Endothelial cell (in vitro differentiated cells): ENCODE results near the gene ASPA. TPM values are rescaled to one million over a fixed set of nuclear protein-coding genes. Genes with fewer than 3 reads are reported as not detected.

Experiments
- DNase-seq: peaks from one replicate; pipeline ENCODE4 v3.0.0; 2021; ENCODE audit warnings: low spot score
- H3K27ac Mint-ChIP-seq: one replicate; pipeline ENCODE4 v1.8.0; 2021; ENCODE audit warnings: mixed read lengths, inconsistent platforms; ENCODE audit not compliant: unreplicated experiment
- H3K27me3 Mint-ChIP-seq: one replicate; pipeline ENCODE4 v1.8.0; 2021; ENCODE audit warnings: mild to moderate bottlenecking, moderate library complexity, mixed read lengths, inconsistent platforms; ENCODE audit not compliant: unreplicated experiment
- H3K36me3 Mint-ChIP-seq: one replicate; pipeline ENCODE4 v1.8.0; 2021; ENCODE audit warnings: mild to moderate bottlenecking, low read depth, mixed read lengths, inconsistent platforms; ENCODE audit not compliant: unreplicated experiment
- H3K4me1 Mint-ChIP-seq: one replicate; pipeline ENCODE4 v1.8.0; 2021; ENCODE audit warnings: mild to moderate bottlenecking, mixed read lengths, inconsistent platforms; ENCODE audit not compliant: unreplicated experiment
- H3K4me3 Mint-ChIP-seq: one replicate; pipeline ENCODE4 v1.8.0; 2021; ENCODE audit warnings: mild to moderate bottlenecking, mixed read lengths, inconsistent platforms; ENCODE audit not compliant: unreplicated experiment
- H3K9me3 Mint-ChIP-seq: one replicate; pipeline ENCODE4 v1.8.0; 2021; ENCODE audit warnings: mixed read lengths, inconsistent platforms; ENCODE audit not compliant: unreplicated experiment
- total RNA-seq: library from RNA; stranded (reverse); fragmentation: NEBNext Ultra II Directional; extraction: Animal tissue kit (Norgen Biotek cat#: 25700); gene quantifications from one replicate; pipeline ENCODE4 v1.2.1, GENCODE V29; 2021; ENCODE audit not compliant: unreplicated experiment
- TF ChIP-seq, protein P1 (sequence below): fragments of 200-600 bp; sonication (generic); IDR thresholded peaks from one replicate; pipeline ENCODE4 v1.5.0; 2021; ENCODE audit warnings: antibody characterized with exemption; ENCODE audit not compliant: unreplicated experiment

Gene ASPA
- total RNA-seq, 1 donor from 2014 or later, result not detected

DNA sequence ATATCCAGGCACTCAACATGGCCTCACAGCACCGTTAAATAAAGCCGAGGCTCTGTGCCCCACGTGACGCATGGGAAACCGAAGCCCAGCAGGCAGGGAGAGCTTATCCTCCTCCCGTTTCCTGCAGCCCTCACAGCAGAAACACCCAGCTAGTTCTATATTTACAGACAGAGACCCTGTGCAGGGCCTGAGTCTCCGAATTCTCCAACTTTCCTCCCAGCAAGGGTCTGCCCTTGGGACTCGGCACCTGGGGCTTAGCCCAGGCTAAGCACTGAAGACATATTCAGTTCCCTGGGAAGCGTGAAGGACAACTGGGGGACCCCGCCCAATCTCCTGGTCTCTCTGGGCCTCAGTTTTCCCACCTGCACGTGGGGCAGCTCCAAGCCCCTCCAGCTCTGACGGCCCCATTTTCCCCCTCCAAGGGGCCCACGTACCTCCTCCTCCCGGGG lies 52.6 kb downstream of the ASPA start:
- no peak overlapping the region for H3K27ac Mint-ChIP-seq
- H3K4me1 Mint-ChIP-seq, result no peaks in the 10 kb centered on the region
- TF ChIP-seq, protein P1, sequence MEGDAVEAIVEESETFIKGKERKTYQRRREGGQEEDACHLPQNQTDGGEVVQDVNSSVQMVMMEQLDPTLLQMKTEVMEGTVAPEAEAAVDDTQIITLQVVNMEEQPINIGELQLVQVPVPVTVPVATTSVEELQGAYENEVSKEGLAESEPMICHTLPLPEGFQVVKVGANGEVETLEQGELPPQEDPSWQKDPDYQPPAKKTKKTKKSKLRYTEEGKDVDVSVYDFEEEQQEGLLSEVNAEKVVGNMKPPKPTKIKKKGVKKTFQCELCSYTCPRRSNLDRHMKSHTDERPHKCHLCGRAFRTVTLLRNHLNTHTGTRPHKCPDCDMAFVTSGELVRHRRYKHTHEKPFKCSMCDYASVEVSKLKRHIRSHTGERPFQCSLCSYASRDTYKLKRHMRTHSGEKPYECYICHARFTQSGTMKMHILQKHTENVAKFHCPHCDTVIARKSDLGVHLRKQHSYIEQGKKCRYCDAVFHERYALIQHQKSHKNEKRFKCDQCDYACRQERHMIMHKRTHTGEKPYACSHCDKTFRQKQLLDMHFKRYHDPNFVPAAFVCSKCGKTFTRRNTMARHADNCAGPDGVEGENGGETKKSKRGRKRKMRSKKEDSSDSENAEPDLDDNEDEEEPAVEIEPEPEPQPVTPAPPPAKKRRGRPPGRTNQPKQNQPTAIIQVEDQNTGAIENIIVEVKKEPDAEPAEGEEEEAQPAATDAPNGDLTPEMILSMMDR, result no peak

DNA sequence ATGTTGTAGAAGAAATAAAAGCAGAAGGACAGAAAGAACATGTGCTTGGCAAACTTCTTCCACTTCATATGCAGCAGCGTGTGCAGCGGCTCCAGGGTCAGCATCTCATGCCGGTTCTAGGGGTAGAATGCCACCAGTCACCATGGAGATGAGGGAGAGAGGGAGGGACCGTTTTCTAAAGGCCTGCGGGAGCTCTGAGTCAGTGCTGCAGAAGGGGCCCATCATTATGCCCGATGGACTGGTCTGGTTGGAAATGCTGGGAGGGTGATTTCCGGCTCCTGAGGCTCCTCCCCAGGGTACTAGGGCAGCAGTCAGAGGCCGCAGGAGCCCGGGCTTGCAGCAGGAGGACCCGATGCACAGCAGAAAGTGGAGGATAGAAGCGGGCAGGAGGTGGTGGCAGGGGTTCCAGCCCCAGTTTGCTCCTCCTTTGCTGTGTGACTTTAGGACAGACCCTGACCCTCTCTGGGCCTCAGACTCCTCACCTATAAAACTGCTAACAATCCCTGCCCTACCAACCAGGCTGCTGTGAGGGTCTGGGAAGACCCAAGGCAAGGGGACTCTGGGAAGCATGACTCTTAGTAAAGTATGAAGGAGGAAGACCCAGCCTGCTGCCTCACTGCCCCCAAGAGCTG lies 53.2 kb downstream of the ASPA start:
- Mint-ChIP-seq H3K27me3 (peaks cover under 1% of the 10 kb centered on the region), H3K27ac (no peak overlapping the region), H3K36me3 (peaks cover 7% of the 10 kb centered on the region), H3K4me3 (no peak overlapping the region), H3K4me1 (no peaks in the 10 kb centered on the region), H3K9me3 (no peaks in the 10 kb centered on the region)
- DNase-seq, result no peak
- TF ChIP-seq, protein P1, result no peak

More for the DNA sequence above, 52.6 kb downstream of the ASPA start:
- H3K4me3 Mint-ChIP-seq, result no peak overlapping the region
- no peaks in the 10 kb centered on the region for H3K9me3 Mint-ChIP-seq
- no peaks in the 10 kb centered on the region for H3K27me3 Mint-ChIP-seq
- H3K36me3 Mint-ChIP-seq, result peaks cover 7% of the 10 kb centered on the region
- no peak for DNase-seq

DNA sequence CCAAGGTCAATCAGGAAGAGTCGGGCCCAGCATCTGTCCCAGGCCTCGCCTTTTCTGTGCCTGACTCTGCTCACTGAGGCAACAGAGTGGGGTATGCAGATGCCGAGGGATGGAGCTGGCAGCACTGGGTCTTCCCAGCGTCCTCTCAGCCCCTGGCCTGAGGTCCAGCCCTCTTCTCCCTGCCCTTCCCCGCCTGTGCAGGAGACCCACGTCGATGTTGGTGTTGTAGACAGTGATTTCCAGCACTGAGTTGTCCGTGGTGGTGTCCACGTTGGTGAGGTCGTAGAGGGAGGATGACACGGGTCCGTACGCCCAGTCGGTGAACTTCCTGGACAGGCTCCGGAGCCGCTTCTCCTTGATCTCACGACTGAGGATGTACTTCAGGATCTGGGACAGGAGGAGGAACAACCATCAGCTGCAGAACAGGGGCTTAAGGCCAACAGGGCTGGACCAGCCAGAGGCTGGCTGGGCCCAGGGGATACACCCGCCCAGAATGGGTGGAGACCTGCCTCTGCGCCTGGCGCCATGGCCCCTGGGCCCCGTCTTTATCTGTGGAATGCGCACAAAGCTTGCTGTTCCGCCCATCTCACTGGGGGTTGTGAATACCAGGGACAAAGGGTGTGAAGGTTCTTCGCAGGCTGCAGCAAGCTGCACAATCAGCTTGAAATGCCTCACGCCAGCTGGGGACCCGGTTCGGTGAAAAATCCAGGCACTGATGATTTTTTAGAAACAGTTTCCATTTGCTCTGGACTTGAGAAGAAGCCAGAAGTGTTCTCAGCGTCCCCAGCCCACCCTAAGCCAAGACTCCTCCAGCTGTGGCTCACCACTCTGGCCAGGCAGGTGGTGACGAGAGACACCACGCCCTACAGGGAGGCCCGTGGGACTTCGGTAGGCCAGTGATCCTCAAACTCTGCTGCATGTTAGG lies 54.3 kb downstream of the ASPA start:
- DNase-seq, result no peak
- peaks cover 7% of the 10 kb centered on the region for H3K36me3 Mint-ChIP-seq
- H3K4me1 Mint-ChIP-seq, result no peaks in the 10 kb centered on the region
- TF ChIP-seq, protein P1, result no peak
- no peaks in the 10 kb centered on the region for H3K9me3 Mint-ChIP-seq
- H3K27ac Mint-ChIP-seq, result no peak overlapping the region
- H3K27me3 Mint-ChIP-seq, result peaks cover 5% of the 10 kb centered on the region
- H3K4me3 Mint-ChIP-seq, result no peak overlapping the region

DNA sequence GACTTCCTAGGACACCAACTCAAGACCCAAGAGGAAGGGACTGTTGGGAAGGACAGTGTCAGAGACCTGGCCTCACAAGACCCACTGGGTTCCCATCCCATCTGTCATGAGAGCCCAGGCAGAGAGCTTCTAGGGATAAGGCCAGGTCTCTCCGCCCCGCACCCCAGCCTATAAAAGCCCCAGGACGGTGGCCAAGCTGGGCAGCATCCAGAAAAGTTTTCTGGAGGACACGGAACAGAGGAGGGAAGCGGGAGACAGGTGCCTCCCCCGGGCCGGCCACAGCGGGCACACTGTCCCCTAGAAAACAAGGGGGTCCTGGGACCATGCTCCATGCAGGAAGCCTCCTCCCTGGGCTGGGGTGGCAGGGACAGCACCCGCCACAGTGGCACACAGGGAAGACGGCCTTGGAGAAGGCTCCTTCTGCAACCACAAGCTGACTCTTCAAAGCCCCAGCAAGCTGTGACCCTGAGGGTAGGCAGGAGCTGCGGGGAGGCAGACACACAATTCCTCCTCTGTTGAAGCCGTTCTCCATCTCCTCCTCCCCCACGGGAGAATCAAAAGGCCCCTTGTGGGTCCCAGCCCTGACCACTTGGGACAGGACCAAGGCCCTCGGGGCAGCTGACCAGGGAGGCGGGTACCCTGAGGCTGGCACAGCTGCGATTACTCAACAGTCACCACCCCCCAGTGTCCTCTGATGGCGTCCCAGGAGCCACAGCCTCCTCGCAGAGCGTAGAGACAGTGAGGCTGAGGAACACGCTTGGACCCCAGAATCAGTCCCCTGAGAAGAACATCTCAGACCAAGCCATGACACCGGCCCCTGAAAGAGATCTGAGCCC lies 55.7 kb downstream of the ASPA start:
- TF ChIP-seq, protein P1, result no peak
- DNase-seq, result no peak
- no peaks in the 10 kb centered on the region for H3K4me1 Mint-ChIP-seq
- H3K4me3 Mint-ChIP-seq, result no peak overlapping the region
- H3K36me3 Mint-ChIP-seq, result peaks cover 7% of the 10 kb centered on the region
- no peaks in the 10 kb centered on the region for H3K9me3 Mint-ChIP-seq
- H3K27ac Mint-ChIP-seq, result no peak overlapping the region
- peaks cover 7% of the 10 kb centered on the region for H3K27me3 Mint-ChIP-seq
